Measurements from ENCODE around the gene NR4A3. TPM values are rescaled to one million over a fixed set of nuclear protein-coding genes. Genes with fewer than 3 reads are reported as not detected.

The NR4A3 gene
- total RNA-seq, 6 experiments from 2014 or later: 1.2 to 3.1 (median 2.4) TPM

- Mint-ChIP-seq H3K9me3 (no peaks in the 10 kb centered on the region), H3K27ac (no peak overlapping the region), H3K4me1 (ENCODE audit: low read depth) (no peaks in the 10 kb centered on the region), H3K36me3 (ENCODE audit: low read depth) (no peaks in the 10 kb centered on the region), H3K27me3 (ENCODE audit: insufficient read depth) (no peaks in the 10 kb centered on the region), H3K4me3 (no peak overlapping the region)
- TF ChIP-seq CTCF (IDR thresholded peaks at IDR 0.05): no peak
- no peak for DNase-seq
These were observed 13.5 kb downstream of the NR4A3 start for GRCh38 chr9:99835142-99835541.

GRCh38 chr9:99835581-99835980 lies 13.9 kb downstream of the NR4A3 start:
- Mint-ChIP-seq H3K27ac (no peak overlapping the region), H3K36me3 (ENCODE audit: low read depth) (no peaks in the 10 kb centered on the region), H3K4me3 (no peak overlapping the region), H3K27me3 (ENCODE audit: insufficient read depth) (peaks cover 1% of the 10 kb centered on the region; the same call in 1 of the 2 replicates), H3K4me1 (ENCODE audit: low read depth) (no peaks in the 10 kb centered on the region), H3K9me3 (no peaks in the 10 kb centered on the region)
- TF ChIP-seq CTCF (IDR thresholded peaks at IDR 0.05): no peak
- DNase-seq: no peak

GRCh38 chr9:99840072-99840471 lies 18.4 kb downstream of the NR4A3 start:
- no peak for DNase-seq
- Mint-ChIP-seq H3K4me1 (ENCODE audit: low read depth) (no peaks in the 10 kb centered on the region), H3K27ac (no peak overlapping the region), H3K27me3 (ENCODE audit: insufficient read depth) (peaks cover 4% of the 10 kb centered on the region; the same call in 1 of the 2 replicates), H3K9me3 (no peaks in the 10 kb centered on the region), H3K4me3 (no peak overlapping the region), H3K36me3 (ENCODE audit: low read depth) (no peaks in the 10 kb centered on the region)
- TF ChIP-seq CTCF (IDR thresholded peaks at IDR 0.05): no peak

GRCh38 chr9:99845063-99845462 lies 23.4 kb downstream of the NR4A3 start:
- Mint-ChIP-seq H3K4me3 (no peak overlapping the region), H3K4me1 (ENCODE audit: low read depth) (no peaks in the 10 kb centered on the region), H3K36me3 (ENCODE audit: low read depth) (no peaks in the 10 kb centered on the region), H3K27me3 (ENCODE audit: insufficient read depth) (peaks cover 6% of the 10 kb centered on the region), H3K27ac (no peak overlapping the region), H3K9me3 (no peaks in the 10 kb centered on the region)
- no peak for TF ChIP-seq CTCF (IDR thresholded peaks at IDR 0.05)
- DNase-seq: no peak

- H3K9me3 Mint-ChIP-seq: no peaks in the 10 kb centered on the region
- DNase-seq: no peak
- no peak overlapping the region for H3K27ac Mint-ChIP-seq
- peaks cover 2% of the 10 kb centered on the region for H3K27me3 Mint-ChIP-seq (ENCODE audit: insufficient read depth)
- H3K36me3 Mint-ChIP-seq (ENCODE audit: low read depth): no peaks in the 10 kb centered on the region
- H3K4me1 Mint-ChIP-seq (ENCODE audit: low read depth): no peaks in the 10 kb centered on the region
- TF ChIP-seq CTCF (IDR thresholded peaks at IDR 0.05): no peak
- H3K4me3 Mint-ChIP-seq: no peak overlapping the region
These were observed 26.8 kb downstream of the NR4A3 start for GRCh38 chr9:99848447-99848846.
